HuH-7 (cell line): ENCODE measurements around the gene KRCC1.
"Not testable (repeated sequence)": the region's sequence is repeated elsewhere in the genome, so short reads cannot be mapped to it uniquely, and the experiment has no call there.

ENCODE experiments used
- DNase-seq: peaks from one replicate; pipeline ENCODE4 v3.0.0; 2011; ENCODE audit warnings: low spot score

KRCC1 gene

GRCh38 chr2:88038263-88039105 lies 17.1 kb downstream of the KRCC1 start:
- no peak for DNase-seq

GRCh38 chr2:88036606-88037005 lies 19.0 kb downstream of the KRCC1 start:
- DNase-seq, result no peak

GRCh38 chr2:88036182-88036581 lies 19.4 kb downstream of the KRCC1 start:
- DNase-seq, result no peak

- DNase-seq, result no peak
These were observed 23.4 kb downstream of the KRCC1 start for GRCh38 chr2:88032070-88032702.

GRCh38 chr2:88028931-88029330 lies 26.7 kb downstream of the KRCC1 start:
- DNase-seq, result no peak

GRCh38 chr2:88027697-88028389 lies 27.7 kb downstream of the KRCC1 start:
- no peak for DNase-seq

DNA sequence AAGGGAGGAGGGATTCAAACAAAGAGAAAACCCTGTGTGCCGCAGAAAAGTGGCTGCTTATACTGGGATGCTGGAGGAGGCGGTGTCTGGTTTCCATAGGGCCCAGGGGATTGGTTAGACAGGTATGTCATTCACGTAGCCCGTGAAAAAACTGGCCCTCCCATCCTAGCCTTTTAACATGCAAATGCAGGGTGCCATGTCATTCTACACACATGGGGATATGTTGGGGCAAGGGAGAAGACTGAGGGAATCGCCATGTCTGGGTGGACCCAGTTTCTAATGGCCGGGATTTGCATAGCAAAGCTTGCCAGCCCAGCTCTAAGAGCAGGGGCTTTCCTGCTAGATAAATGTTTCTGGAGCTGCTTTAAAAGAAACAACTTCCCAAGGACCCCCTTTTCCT lies 31.1 kb downstream of the KRCC1 start:
- DNase-seq, result no peak

GRCh38 chr2:88022669-88022921 lies 33.0 kb downstream of the KRCC1 start:
- no peak for DNase-seq

DNA sequence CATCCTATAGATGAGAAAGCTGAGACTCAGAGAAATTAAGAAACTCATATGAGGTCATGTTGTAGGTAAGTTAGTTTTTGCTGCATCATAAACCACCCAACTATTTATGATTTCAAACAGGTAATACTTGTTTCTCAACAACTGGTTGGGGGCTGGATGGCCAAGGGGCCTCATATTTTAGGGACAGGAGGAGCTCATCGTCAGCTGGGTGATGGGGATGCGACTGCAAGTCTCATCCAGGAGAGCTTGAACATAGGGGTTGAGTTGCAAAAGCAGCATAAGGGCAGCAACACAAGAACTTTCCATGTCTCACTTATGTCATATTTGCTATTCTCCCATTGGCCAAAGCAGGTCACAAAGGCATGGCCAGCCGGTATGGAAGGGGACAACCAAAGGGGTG lies 35.6 kb downstream of the KRCC1 start:
- DNase-seq, result no peak

GRCh38 chr2:88018909-88019308 lies 36.7 kb downstream of the KRCC1 start:
- no peak for DNase-seq

- not testable (repeated sequence) for DNase-seq
These were observed 37.3 kb downstream of the KRCC1 start for GRCh38 chr2:88018077-88018805.

DNA sequence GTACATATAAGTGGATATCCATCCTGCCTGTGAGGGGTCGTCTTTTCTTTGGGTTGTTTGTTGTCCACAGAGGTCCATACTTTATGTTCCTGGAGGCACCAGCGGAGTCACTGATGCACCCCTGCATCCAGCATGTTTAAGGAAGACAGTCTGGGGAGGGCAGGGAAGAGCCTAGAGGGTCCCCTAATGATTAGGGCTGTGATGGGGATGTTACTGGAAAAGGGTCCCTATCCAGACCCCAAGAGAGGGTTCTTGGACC lies 37.9 kb downstream of the KRCC1 start:
- DNase-seq, result not testable (repeated sequence)

- DNase-seq, result peak; percentile 76
These were observed 38.4 kb downstream of the KRCC1 start for GRCh38 chr2:88016960-88017779.

- DNase-seq, result peak; percentile 56
These were observed 39.3 kb downstream of the KRCC1 start, which contains the start of gene RNU2-63P for GRCh38 chr2:88016086-88016959. Gene RNU2-63P (minus strand): TSS chr2:88016547.

DNA sequence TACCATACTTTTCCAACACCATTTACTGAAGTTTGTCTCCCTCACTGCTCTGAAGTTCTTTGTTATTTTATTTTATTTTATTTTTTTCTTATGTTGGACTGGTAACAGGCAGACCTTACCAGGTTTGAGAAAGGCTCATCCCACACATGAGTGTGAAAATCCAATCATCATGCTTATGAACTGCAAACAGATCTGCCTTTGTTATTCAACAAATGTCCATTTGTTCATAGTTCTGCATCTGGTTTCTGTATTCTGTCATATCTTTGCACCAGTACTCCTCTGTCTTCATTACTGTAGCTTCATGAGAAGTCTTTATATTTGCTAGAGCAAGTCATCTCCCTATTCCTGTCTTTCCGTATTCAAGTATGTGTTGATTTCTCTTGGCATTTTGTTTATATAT lies 44.6 kb downstream of the KRCC1 start:
- DNase-seq, result no peak

- DNase-seq, result no peak
These were observed 45.4 kb downstream of the KRCC1 start for GRCh38 chr2:88010136-88010535.

DNA sequence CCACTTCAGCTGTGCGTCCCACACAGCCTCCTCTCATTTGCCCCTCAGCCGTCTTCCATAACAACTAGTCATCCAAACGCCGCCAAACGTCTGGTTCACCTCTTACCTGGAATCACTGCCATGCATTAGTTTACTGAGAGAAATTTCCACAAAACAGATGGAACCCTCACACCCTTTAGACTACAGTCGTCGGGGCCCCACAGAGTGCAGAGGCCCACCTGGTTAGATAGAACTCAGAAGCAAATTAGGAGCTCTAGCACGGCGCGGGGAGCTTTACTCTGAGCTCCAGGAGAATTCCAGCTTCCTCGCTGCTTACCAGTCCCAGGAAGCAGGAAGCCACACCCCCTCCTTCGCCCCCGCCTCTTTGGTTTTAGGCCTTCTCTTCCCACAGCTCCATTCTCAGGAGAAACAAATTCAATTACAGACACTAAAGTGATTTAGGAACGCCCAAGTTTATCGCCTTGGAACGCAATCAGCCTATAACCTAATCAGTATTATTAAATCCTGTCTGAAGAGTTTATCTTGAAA lies 48.6 kb downstream of the KRCC1 start:
- DNase-seq, result no peak

DNA sequence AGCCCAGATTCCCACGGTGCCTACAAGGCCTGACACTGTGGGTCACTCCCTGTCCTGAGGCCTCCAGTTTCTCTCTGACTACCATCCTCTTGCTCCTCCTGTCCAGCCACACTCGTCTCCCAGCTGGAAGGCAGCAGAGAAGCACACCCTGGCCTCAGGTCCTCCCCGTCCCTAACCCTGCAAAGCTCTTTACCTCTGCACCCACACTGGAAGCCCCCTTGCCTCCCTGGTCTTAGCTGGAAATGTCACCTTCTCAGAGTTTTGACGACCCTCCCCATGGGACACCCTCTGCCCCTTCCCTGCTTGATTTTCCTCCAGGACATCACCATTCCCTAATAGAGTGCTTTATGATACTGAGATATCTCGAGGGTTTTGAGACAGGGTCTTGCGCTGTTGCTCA lies 49.8 kb downstream of the KRCC1 start:
- no peak for DNase-seq

DNA sequence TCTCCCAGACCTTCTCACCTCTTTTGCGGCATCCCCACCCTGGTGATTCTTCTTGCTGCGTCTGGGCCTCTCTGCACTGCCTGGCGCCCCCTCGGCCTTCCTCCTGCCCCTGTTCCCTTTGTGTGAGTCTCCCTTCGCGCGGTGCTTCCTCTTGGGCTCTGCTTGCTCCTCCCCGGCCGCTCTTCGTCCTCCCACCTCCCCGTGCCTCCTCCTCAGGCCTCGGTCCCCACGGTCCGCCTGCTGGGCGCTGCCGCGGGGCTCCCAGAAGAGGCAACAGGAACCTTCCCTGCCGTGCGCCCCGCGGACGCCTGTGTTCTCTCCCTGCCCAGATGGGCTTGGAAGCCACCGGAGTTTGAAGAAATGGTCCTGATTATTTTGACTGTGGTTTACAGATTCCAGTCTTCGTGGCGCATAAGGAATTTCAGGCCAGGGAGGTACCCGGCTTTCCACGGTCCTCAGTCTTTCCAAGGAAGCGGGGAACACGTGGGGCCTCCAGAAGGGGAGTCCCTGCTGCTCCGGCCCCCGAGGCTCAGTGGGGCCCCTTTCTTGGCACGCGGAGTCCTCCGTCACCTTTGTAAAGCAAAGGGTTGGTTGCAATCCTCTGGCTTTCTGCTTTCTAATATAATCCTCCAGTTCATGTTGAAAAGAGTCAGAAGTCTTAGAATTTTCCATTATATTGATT lies 52.4 kb downstream of the KRCC1 start:
- no peak for DNase-seq

DNA sequence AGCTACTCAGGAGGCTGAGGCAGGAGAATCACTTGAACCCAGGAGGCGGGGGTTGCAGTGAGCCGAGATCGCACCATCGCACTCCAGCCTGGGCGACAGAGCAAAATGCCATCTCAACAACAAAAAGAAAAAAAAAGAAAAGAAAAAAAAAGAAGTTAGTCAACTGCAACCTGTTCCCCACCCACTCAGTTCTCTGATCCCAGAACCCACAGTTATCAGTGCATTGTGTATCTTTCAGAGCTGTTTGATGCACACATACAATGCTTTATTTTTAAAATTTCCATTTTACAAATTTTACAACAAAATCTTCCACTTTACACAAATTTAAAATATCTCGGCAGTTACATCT lies 53.2 kb downstream of the KRCC1 start:
- no peak for DNase-seq
